ENCODE results near the gene IL31. TPM values are rescaled to one million over a fixed set of nuclear protein-coding genes. Genes with fewer than 3 reads are reported as not detected.

Gene IL31
- total and polyA plus RNA-seq, 2 of the 4 experiments (the other 2 are of a cell fraction), result not detected

DNA sequence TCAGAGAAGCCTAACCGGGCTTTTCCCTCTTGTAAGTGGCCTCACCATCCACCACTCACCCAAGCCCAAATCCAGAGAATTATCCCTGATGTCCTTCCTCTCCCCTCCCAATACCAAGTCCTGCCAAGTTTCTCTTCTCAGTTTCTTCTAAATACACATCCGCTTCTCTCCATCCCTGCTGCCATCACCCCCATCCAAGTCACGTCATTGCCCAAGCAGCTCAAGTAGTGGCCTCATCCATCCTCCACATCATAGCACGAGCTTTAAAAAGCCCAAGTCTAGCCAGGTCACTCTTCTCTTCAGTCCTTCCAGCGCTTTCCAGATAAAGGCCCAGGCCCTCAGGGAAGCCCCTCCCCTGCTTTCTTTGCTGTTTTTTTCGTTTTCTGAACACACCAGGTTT is 25.4 kb downstream of the IL31 start:
- H3K23ac ChIP-seq (ENCODE audit: low read depth, low read length), result no peak overlapping the region
- H3K4me3 ChIP-seq (ENCODE audit: insufficient read depth, low read depth, low read length), result no peak overlapping the region
- H3K14ac ChIP-seq (replicated peaks; ENCODE audit: low read depth, low read length), result no peak overlapping the region; the same call in 1 of the 2 replicates
- H3K79me1 ChIP-seq (ENCODE audit: low read depth in 1 of 2, low read length in 2 of 2), result no peaks in the 10 kb centered on the region
- no peak overlapping the region for H3K4me2 ChIP-seq (ENCODE audit: low read depth, low read length)
- H4K91ac ChIP-seq (ENCODE audit: insufficient read depth, low read depth, low read length), result no peak overlapping the region
- H2BK20ac ChIP-seq (ENCODE audit: low read depth, low read length), result no peak overlapping the region
- no peak overlapping the region for H3K9ac ChIP-seq (ENCODE audit: low read depth, low read length)
- no peaks in the 10 kb centered on the region for H3K9me3 ChIP-seq (ENCODE audit: control insufficient read depth, insufficient read depth, low read length)
- no peaks in the 10 kb centered on the region; the same call in none of the 2 replicates for H4K20me1 ChIP-seq (ENCODE audit: insufficient read depth, low read length)
- peak overlapping the region; percentile 37 for H3K4ac ChIP-seq (ENCODE audit: low read depth, low read length)
- ChIA-PET POLR2A (ENCODE audit: unreplicated experiment) (no interaction called here), CTCF (interaction anchor here (1.1 kb wide), 1 partner anchor 42 kb away, joined by 3 read pairs; no protein-coding TSS in a partner anchor)
- DNase-seq (peak; percentile 86), ATAC-seq (ENCODE audit: low read depth) (peak; percentile 86)
- in situ Hi-C loops (cut with MboI; ENCODE audit: low sequenced_read_pairs), result no loop called here
- peak overlapping the region; percentile 77 for H2AFZ ChIP-seq (replicated peaks; ENCODE audit: low read length, poor library complexity)
- 27% methylated on average over 6 of the region's 6 CpGs; no CpG with 5 or more reads in 1 of the 2 experiments for WGBS, 2 experiments (ENCODE audit: extremely low coverage in 2 of 2, insufficient read length in 1 of 2)
- no peak overlapping the region for H2BK5ac ChIP-seq (ENCODE audit: low read depth, low read length, poor library complexity, severe bottlenecking)
- intact Hi-C loops (cut with micrococcal nuclease), result no loop called here
- peak overlapping the region in 1 of 2 experiments; percentile 35; a peak in 1 of 4 replicates for H4K8ac ChIP-seq (ENCODE audit: low read depth in 2 of 2, low read length in 2 of 2)
- TF ChIP-seq CEBPB (IDR thresholded peaks at IDR 0.05; ENCODE audit: low read depth, low read length), result peak; percentile 30; the same call in 1 of the 2 replicates
- TF ChIP-seq NFE2L2 (IDR thresholded peaks at IDR 0.05; ENCODE audit: low read depth, low read length), result no peak
- H3K27ac ChIP-seq (ENCODE audit: insufficient read depth, low read length), result no peak overlapping the region
- no peak overlapping the region for H3K18ac ChIP-seq (ENCODE audit: low read depth, low read length)
- H2BK120ac ChIP-seq (ENCODE audit: low read depth, low read length), result peak overlapping the region; percentile 6; the same call in 1 of the 2 replicates
- dilution Hi-C loops (cut with HindIII; ENCODE audit: low sequenced_read_pairs, unreplicated experiment), result no loop called here
- H3K36me3 ChIP-seq (ENCODE audit: control insufficient read depth, insufficient read depth, low read length), result peaks cover 5% of the 10 kb centered on the region; the same call in 1 of the 2 replicates
- H2AK5ac ChIP-seq (ENCODE audit: low read depth, low read length), result no peak overlapping the region
- no peak overlapping the region for H3K56ac ChIP-seq (ENCODE audit: extremely low read depth, insufficient read depth, low read length)
- no peak overlapping the region for H2BK15ac ChIP-seq (ENCODE audit: low read depth, low read length)
- H3K9me1 ChIP-seq (ENCODE audit: insufficient read depth, low read length), result peaks cover 7% of the 10 kb centered on the region; the same call in 1 of the 2 replicates
- no peaks in the 10 kb centered on the region for H3K27me3 ChIP-seq (ENCODE audit: control insufficient read depth, insufficient read depth, low read length)
- peak overlapping the region; percentile 71 for H2AK9ac ChIP-seq (replicated peaks; ENCODE audit: low read depth, low read length, poor library complexity)
- BruUV-seq (replicated peaks), result no TSS peak
- peaks cover 2% of the 10 kb centered on the region; the same call in 1 of the 2 replicates for H3K4me1 ChIP-seq (ENCODE audit: control insufficient read depth, insufficient read depth, low read length)
- no peak overlapping the region for H4K5ac ChIP-seq (ENCODE audit: low read depth, low read length)

All from IMR-90 (cell line).